GM19397 (cell line): ENCODE results near the gene GCLC.
"Not testable (repeated sequence)": the region's sequence is repeated elsewhere in the genome, so short reads cannot be mapped to it uniquely, and the experiment has no call there.

ENCODE experiments used
- ATAC-seq: cut with Tn5 transposase; IDR thresholded peaks from one replicate; pipeline ENCODE4 v1.9.1; 2021; ENCODE audit warnings: mild to moderate bottlenecking, moderate library complexity; ENCODE audit not compliant: unreplicated experiment

Gene GCLC

GRCh38 chr6:53564401-53565065 lies 19.6 kb upstream of the GCLC start:
- no peak for ATAC-seq

DNA sequence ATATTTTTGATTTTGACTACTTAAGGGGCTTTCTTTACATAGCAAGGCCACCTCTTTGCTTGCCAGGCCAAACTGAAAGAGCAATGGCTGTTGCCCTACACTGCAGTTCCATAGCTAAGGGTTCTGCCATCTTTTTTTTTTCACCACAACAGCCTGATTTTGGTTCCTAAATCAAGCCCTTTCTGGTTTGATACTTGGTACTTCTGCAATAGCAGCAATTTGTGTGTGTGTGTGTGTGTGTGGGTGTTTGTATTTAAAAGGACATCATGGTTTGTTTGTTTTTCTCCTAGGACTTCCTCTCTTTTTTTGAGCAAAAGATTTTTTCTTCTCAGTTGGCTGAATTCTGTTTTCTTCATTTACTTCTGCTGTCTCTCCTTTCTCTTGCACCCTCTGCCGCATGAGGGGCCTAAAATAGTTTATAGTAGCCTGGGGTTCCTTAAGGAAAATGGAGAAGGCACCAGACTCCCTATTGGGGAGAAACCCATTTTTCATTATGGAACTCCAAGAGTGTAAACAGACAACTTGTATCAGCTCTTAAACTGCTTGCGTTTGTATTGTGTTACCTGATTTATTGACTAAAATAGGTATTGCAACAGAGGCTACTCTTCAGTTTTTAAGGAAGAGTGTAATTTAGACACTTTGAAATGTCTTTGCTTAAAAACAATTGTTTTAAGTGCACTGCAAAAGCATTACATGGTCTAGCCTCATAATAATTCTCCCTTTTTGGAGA lies 12.2 kb upstream of the GCLC start:
- no peak for ATAC-seq

GRCh38 chr6:53553600-53553999 lies 8.7 kb upstream of the GCLC start:
- ATAC-seq = not testable (repeated sequence)

GRCh38 chr6:53551681-53552080 lies 6.8 kb upstream of the GCLC start:
- not testable (repeated sequence) for ATAC-seq

DNA sequence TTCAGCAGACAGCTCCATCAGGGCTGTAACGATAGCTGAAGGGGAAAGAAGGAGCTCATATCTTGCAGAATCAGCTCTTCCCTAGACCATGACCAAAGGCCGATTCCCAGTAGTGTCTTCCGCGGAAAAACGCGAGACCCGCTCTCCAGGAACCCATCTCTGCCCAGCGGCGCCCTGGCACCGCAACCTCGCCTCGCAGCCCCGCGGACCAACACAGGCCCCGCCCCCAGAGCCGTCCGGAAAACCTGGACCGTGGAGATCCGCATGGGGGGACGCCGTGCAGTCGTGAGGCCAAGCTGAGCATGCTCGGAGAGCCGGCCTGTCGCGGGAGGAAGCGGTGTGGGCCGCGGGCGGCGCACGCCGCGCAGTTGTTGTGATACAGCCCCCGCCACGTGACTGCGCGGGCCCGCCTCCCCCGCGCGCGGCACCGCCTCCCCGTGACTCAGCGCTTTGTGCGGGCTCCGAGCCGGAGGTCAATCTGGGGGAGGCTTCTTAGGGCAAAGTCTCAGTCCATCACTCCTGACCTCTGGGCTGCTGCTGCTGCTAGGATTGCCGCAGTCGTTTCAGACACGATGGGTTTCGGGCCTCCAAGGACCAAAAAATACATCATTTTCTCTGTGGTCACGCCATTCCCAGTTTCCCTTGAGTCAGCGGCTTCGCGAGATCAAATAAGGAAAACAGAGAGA lies 3.1 kb upstream of the GCLC start:
- peak; percentile 78 for ATAC-seq

DNA sequence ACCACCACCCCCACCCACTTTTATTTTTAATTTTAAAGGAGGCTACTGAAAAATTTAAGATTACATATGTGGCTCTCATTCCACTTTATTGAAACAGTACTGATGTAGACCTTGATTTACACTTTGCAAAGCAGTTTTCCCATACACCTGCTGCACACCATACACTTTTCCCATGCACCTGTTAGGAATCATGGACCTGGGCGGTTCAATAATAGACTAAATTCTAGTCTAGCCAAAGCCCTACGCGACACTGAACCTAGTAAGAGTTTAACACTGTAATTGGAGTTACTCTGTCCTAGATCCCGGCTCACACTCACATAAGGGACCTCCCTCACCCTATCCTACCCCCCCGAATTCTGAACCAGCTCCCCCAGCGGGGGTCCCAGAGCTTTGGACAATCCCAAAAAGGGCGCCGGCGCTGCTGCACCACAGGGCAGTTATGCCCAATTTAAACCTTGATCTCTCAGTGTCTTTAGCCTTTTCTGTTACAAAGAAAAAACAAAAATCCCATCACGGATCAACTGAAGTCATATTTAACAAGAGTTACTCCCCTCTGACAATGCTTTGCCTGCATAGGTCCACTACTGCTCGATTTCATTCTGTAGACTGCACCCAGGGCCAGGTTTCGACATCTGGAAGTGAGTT lies 2.4 kb upstream of the GCLC start:
- ATAC-seq = peak; percentile 3

GRCh38 chr6:53546281-53546680 lies 1.4 kb upstream of the GCLC start:
- ATAC-seq = no peak

GRCh38 chr6:53544217-53544469 lies 758 bp downstream of the GCLC start:
- ATAC-seq = no peak

DNA sequence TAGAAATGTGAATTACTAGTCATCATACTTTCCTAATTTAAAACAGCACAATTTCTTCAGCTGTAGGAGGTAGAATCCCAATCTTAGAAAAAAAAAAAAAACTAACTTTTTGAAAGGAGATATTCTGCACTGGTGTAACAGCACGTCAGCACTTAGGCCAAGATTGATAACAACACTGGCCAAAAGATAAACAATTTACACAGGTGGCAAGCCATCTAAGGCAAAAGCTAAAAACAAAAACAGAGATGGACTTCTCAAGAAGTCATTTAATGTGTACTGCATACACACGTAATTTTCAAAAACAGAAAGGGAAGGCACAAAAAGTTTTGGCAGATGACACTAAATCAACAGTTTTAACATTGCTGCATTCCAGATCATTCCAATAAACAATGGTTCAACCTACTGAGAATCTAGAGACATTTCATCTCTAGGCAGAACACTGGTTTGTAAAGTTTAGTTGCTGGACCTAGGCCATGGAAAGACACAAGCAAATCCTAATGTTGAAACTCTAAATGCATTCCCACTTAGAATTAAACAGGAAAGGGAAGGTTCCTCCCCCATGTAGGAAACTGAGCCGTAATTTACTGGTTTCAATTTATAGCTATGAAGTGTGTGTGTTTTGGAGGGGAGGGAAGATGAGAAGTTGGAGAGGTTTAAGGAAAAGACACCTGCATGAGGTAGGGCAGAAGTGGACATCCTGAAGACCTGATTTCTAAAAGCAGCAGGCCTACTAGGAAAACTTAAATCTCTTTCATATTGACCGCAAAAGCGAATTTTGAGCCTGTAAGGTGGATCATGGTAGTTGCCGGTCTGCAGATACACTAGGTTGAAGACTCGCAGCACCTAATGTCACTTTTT lies 1.3 kb downstream of the GCLC start:
- ATAC-seq = no peak

DNA sequence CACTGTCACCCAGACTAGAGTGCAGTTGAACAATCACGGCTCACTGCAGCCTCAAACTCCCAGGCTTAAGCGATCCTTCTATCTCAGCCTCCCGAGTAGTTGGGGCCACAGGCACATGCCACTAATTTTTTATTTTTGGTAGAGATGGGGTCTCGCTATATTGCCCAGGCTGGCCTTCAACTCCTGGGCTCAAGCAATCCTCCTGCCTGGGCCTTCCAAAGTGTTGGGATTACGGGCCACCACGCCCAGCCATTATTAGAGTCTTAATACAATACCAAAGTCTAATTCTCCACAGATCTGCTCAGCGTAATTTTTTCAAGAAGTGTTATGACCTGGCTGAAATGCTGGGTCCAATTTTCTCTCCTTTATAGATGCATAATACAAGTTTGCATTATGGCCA lies 3.0 kb downstream of the GCLC start:
- ATAC-seq = no peak

DNA sequence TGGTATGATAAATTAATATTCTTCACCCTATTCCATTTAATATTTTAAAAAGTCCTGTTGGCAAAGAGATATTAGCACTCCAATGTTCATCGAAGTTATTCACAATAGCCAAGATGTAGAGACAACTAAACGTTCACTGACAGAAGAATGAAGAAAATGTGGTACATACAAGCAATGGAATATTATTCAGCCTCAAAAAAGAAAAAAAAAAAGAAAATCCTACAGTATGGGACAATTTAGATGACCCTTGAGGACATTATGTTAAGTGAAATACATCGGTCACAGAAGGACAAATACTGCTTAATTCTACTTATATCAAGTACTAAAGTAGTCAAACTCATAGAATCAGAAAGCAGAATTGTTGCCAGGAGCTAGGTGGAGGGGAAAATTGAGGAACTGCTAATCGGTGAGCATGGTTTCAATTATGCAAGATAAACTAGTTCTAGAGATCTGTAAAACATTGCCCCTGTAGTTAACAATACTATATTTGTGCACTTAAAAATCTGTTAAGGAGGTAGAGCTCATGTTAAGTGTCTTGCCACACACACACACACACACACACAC lies 4.7 kb downstream of the GCLC start:
- no peak for ATAC-seq

- no peak for ATAC-seq
These were observed 5.3 kb downstream of the GCLC start for GRCh38 chr6:53539561-53539960.

GRCh38 chr6:53536561-53536960 lies 8.3 kb downstream of the GCLC start:
- no peak for ATAC-seq

DNA sequence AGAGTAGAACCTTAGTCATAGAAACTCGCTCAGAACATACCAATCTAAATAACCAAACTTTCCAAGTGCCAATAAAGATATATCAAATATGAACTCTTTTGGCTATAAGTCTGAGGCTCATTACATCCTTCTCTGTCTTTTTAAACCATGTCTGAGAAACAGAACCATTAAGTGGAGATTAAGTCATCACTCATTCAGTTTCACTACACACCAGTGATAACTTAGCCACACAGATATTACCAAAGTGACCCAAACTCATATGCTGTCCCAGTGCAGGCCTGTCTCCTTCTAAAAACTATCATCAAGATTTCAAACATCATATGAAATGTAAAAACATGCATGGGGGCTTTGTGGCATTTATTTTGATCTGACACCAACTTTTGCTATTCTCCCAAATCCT lies 12.0 kb downstream of the GCLC start:
- no peak for ATAC-seq

DNA sequence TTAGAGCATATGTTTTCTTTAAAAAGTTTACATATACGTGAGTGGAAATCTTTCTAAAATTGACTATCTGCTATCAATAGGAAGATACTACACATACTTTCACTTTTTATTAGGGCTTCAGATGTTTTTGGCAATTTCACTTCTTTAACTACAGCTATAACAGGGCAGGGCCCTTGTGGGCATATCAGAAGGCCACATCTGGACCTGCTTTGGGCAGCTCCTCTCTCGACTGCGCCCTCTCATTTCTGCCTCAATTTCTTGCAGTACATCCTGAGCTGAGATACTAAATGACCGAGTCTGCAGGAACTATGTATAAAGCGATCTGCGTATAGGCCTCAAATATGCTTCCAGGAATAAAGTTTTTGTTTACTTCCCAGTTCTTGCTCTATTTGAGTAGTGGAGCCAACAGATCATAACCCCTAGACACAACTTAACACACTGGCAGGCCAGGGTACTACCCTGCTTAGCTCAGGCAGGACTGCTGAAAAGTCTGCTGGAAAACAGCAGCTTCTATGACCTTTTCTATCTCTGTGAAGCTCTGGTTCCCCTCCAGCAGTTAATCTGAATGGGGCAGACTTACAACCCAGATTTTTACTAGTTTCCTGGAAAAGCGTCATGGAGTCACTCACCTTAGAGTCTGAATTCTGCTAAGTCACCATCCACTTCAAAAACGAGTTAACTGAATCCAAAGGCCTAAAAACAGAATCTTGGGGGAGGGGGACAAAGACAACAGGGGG lies 12.7 kb downstream of the GCLC start:
- peak; percentile 42 for ATAC-seq

GRCh38 chr6:53530780-53531386 lies 14.0 kb downstream of the GCLC start:
- ATAC-seq = no peak

GRCh38 chr6:53530346-53530745 lies 14.6 kb downstream of the GCLC start:
- ATAC-seq = no peak

DNA sequence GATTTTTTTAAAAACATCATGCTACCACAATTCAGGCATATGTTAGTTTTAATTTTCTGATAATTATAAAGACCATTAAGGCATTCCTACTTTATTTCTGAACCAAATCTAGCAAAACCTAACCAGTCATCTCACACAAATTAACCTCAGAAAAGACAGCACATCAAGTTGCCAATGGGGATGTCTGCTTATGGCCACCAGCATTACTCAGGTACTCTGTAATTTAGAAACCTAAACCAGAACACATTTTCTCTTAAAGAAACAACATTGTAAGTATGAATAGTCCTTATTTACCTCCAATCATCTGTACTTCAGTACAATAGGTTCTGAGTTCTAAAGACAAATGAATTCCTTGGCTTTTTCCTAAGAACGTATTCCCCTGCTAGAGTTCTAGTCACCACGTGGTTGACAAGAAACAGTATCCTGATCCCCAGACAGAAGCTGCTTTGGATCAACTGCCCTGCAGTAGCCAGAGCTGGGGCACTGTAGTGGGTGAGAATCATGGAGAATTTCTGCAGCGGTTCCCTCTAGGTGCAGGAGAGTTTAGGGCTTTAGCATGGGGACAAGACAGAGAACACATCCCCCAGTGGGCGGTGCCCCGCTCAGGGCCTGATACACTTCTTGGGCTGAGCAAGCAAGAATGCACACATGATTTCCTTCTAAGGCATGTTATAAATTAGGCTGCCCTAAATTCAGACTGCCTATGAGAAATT lies 15.4 kb downstream of the GCLC start:
- ATAC-seq = no peak

DNA sequence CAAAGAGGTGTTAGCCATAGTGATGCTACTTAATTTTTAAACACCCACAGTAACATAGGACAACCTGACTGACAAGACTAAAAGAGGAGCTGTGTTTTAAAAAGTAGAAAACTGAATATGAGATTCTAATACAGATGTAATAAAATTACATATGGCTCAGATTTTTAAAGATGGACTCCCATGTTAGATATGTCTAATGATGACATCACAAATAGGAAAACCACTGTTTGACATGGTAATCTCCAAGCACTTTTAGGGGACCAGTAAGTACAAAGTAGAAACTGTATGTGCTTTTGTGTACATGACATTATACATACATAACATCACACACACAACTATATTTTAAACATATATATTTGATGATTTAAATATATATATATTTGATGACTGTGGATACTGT lies 16.8 kb downstream of the GCLC start:
- no peak for ATAC-seq
